HL-60 (cell line): ENCODE results near the gene MPC1.

ENCODE experiments used
- GABPA ChIP-seq: IDR thresholded peaks from 2 replicates; pipeline ENCODE4 v1.6.1; 2012; ENCODE audit warnings: low read depth
- POLR2AphosphoS5 ChIP-seq: IDR thresholded peaks from 2 replicates; pipeline ENCODE4 v1.6.1; 2012; ENCODE audit warnings: low read depth
- TF ChIP-seq, protein P1 (sequence below): IDR thresholded peaks from one replicate; pipeline ENCODE4 v1.5.1; 2011; ENCODE audit warnings: low read length, control low read depth, inconsistent platforms; ENCODE audit not compliant: insufficient read depth
- TF ChIP-seq, protein P2 (sequence below): IDR thresholded peaks from 2 replicates; pipeline ENCODE4 v1.6.1; 2012; ENCODE audit warnings: low read depth; ENCODE audit not compliant: insufficient replicate concordance

DNA sequence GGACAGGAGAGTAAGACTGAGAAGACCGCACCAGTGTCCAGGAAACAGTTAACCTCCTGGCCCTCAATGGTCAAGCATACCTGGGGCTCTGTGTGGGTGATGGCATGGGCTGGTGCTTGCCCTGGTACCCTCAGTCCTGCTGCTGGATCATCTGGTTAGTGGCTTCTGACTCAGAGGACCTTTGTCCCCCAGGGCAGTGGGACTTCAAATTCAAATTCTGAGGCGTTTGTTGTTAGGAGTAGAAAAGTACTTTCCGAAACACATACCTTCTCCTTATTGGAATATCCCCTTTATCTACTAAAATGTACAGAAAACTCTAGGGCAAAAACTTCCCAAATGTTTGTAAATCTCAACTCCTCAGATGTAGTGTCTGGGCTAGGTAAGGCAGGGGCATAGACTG, 36.3 kb downstream of the MPC1 start:
- TF ChIP-seq, protein P1, sequence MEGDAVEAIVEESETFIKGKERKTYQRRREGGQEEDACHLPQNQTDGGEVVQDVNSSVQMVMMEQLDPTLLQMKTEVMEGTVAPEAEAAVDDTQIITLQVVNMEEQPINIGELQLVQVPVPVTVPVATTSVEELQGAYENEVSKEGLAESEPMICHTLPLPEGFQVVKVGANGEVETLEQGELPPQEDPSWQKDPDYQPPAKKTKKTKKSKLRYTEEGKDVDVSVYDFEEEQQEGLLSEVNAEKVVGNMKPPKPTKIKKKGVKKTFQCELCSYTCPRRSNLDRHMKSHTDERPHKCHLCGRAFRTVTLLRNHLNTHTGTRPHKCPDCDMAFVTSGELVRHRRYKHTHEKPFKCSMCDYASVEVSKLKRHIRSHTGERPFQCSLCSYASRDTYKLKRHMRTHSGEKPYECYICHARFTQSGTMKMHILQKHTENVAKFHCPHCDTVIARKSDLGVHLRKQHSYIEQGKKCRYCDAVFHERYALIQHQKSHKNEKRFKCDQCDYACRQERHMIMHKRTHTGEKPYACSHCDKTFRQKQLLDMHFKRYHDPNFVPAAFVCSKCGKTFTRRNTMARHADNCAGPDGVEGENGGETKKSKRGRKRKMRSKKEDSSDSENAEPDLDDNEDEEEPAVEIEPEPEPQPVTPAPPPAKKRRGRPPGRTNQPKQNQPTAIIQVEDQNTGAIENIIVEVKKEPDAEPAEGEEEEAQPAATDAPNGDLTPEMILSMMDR: no peak
- TF ChIP-seq, protein P2, sequence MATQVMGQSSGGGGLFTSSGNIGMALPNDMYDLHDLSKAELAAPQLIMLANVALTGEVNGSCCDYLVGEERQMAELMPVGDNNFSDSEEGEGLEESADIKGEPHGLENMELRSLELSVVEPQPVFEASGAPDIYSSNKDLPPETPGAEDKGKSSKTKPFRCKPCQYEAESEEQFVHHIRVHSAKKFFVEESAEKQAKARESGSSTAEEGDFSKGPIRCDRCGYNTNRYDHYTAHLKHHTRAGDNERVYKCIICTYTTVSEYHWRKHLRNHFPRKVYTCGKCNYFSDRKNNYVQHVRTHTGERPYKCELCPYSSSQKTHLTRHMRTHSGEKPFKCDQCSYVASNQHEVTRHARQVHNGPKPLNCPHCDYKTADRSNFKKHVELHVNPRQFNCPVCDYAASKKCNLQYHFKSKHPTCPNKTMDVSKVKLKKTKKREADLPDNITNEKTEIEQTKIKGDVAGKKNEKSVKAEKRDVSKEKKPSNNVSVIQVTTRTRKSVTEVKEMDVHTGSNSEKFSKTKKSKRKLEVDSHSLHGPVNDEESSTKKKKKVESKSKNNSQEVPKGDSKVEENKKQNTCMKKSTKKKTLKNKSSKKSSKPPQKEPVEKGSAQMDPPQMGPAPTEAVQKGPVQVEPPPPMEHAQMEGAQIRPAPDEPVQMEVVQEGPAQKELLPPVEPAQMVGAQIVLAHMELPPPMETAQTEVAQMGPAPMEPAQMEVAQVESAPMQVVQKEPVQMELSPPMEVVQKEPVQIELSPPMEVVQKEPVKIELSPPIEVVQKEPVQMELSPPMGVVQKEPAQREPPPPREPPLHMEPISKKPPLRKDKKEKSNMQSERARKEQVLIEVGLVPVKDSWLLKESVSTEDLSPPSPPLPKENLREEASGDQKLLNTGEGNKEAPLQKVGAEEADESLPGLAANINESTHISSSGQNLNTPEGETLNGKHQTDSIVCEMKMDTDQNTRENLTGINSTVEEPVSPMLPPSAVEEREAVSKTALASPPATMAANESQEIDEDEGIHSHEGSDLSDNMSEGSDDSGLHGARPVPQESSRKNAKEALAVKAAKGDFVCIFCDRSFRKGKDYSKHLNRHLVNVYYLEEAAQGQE: no peak
- TF ChIP-seq POLR2AphosphoS5 (no peak), GABPA (no peak)
